ENCODE measurements around the gene YBEY. TPM values are rescaled to one million over a fixed set of nuclear protein-coding genes. Genes with fewer than 3 reads are reported as not detected.

YBEY gene
- total RNA-seq, 2 experiments from 2014 or later: 13.4 to 15.2 TPM

GRCh38 chr21:46248827-46249226 lies 37.3 kb upstream of the YBEY start:
- no peak for ATAC-seq
- no peaks in the 10 kb centered on the region for H3K27me3 Mint-ChIP-seq (ENCODE audit: low read depth)
- H3K27ac Mint-ChIP-seq: no peak overlapping the region
- no peak for DNase-seq
- H3K4me3 Mint-ChIP-seq: no peak overlapping the region
- peaks cover 30% of the 10 kb centered on the region for H3K4me1 Mint-ChIP-seq (ENCODE audit: low read depth)
- ChIA-PET POLR2A (no interaction called here), CTCF (interaction anchor here (1.5 kb wide), 1 partner anchor 18 kb away, joined by 3 read pairs; no protein-coding TSS in a partner anchor)
- peaks cover 78% of the 10 kb centered on the region for H3K36me3 Mint-ChIP-seq (ENCODE audit: low read depth)
- no peaks in the 10 kb centered on the region for H3K9me3 Mint-ChIP-seq (ENCODE audit: insufficient read depth)

- CTCF ChIA-PET: interaction anchor here (0.6 to 2.1 kb wide), 4 partner anchors 13 to 699 kb away, joined by 3 to 9 read pairs (median 5); no protein-coding TSS in a partner anchor
- POLR2A ChIA-PET: interaction anchor here (0.9 to 1.0 kb wide), 3 partner anchors 10 to 75 kb away, joined by 3 to 4 read pairs (median 3); no protein-coding TSS in a partner anchor
- ATAC-seq (no peak), DNase-seq (no peak)
- Mint-ChIP-seq H3K4me1 (ENCODE audit: low read depth) (peaks cover 42% of the 10 kb centered on the region), H3K4me3 (no peak overlapping the region), H3K27me3 (ENCODE audit: low read depth) (no peaks in the 10 kb centered on the region), H3K9me3 (ENCODE audit: insufficient read depth) (no peaks in the 10 kb centered on the region), H3K36me3 (ENCODE audit: low read depth) (peaks cover 83% of the 10 kb centered on the region), H3K27ac (peak overlapping the region; percentile 84)
Observed at GRCh38 chr21:46250146-46250725, 35.9 kb upstream of the YBEY start.

GRCh38 chr21:46252840-46253239 lies 33.3 kb upstream of the YBEY start:
- no peaks in the 10 kb centered on the region for H3K27me3 Mint-ChIP-seq (ENCODE audit: low read depth)
- ATAC-seq (no peak), DNase-seq (no peak)
- H3K4me3 Mint-ChIP-seq: no peak overlapping the region
- peaks cover 86% of the 10 kb centered on the region for H3K36me3 Mint-ChIP-seq (ENCODE audit: low read depth)
- peaks cover 42% of the 10 kb centered on the region for H3K4me1 Mint-ChIP-seq (ENCODE audit: low read depth)
- H3K9me3 Mint-ChIP-seq (ENCODE audit: insufficient read depth): no peaks in the 10 kb centered on the region
- peak overlapping the region; percentile 49 for H3K27ac Mint-ChIP-seq
- ChIA-PET CTCF (interaction anchor here (1.1 to 2.4 kb wide), 2 partner anchors 23 to 279 kb away, joined by 4 to 10 read pairs; no protein-coding TSS in a partner anchor), POLR2A (interaction anchor here (1.5 to 1.7 kb wide), 3 partner anchors 32 to 205 kb away, joined by 3 to 4 read pairs (median 3); no protein-coding TSS in a partner anchor)

GRCh38 chr21:46253610-46254124 lies 32.5 kb upstream of the YBEY start:
- H3K36me3 Mint-ChIP-seq (ENCODE audit: low read depth): peaks cover 87% of the 10 kb centered on the region
- H3K27ac Mint-ChIP-seq: peak overlapping the region; percentile 94
- H3K9me3 Mint-ChIP-seq (ENCODE audit: insufficient read depth): no peaks in the 10 kb centered on the region
- POLR2A ChIA-PET: interaction anchor here (1.2 to 1.7 kb wide), 4 partner anchors 10 to 204 kb away, joined by 3 to 5 read pairs (median 3); partner anchors contain the start of genes MCM3AP and YBEY
- peak overlapping the region; percentile 56 for H3K4me3 Mint-ChIP-seq
- DNase-seq: peak; percentile 80
- no peaks in the 10 kb centered on the region for H3K27me3 Mint-ChIP-seq (ENCODE audit: low read depth)
- H3K4me1 Mint-ChIP-seq (ENCODE audit: low read depth): peaks cover 42% of the 10 kb centered on the region
- CTCF ChIA-PET: interaction anchor here (0.9 to 2.4 kb wide), 4 partner anchors 23 to 282 kb away, joined by 3 to 10 read pairs (median 4); no protein-coding TSS in a partner anchor
- peak; percentile 89 for ATAC-seq

GRCh38 chr21:46254208-46254975 lies 31.8 kb upstream of the YBEY start:
- ATAC-seq (no peak), DNase-seq (no peak)
- Mint-ChIP-seq H3K4me1 (ENCODE audit: low read depth) (peaks cover 42% of the 10 kb centered on the region), H3K9me3 (ENCODE audit: insufficient read depth) (no peaks in the 10 kb centered on the region), H3K27ac (peak overlapping the region; percentile 94), H3K4me3 (peak overlapping the region; percentile 56), H3K27me3 (ENCODE audit: low read depth) (no peaks in the 10 kb centered on the region), H3K36me3 (ENCODE audit: low read depth) (peaks cover 84% of the 10 kb centered on the region)
- ChIA-PET POLR2A (interaction anchor here (1.2 to 1.6 kb wide), 3 partner anchors 11 to 203 kb away, joined by 3 to 5 read pairs (median 3); partner anchors contain the start of genes MCM3AP and YBEY), CTCF (interaction anchor here (0.6 to 2.4 kb wide), 5 partner anchors 24 to 283 kb away, joined by 3 to 10 read pairs (median 4); no protein-coding TSS in a partner anchor)

GRCh38 chr21:46255166-46255565 lies 31.0 kb upstream of the YBEY start:
- ATAC-seq: no peak
- DNase-seq: no peak
- Mint-ChIP-seq H3K27me3 (ENCODE audit: low read depth) (no peaks in the 10 kb centered on the region), H3K9me3 (ENCODE audit: insufficient read depth) (no peaks in the 10 kb centered on the region), H3K4me1 (ENCODE audit: low read depth) (peaks cover 37% of the 10 kb centered on the region), H3K27ac (peak overlapping the region; percentile 94), H3K36me3 (ENCODE audit: low read depth) (peaks cover 77% of the 10 kb centered on the region), H3K4me3 (no peak overlapping the region)
- CTCF ChIA-PET: interaction anchor here (0.6 kb wide), 1 partner anchor 70 kb away, joined by 3 read pairs; no protein-coding TSS in a partner anchor
- POLR2A ChIA-PET: interaction anchor here (0.6 kb wide), 1 partner anchor 51 kb away, joined by 3 read pairs; no protein-coding TSS in a partner anchor

- ATAC-seq: no peak
- ChIA-PET CTCF (no interaction called here), POLR2A (interaction anchor here (0.6 kb wide), 1 partner anchor 50 kb away, joined by 3 read pairs; no protein-coding TSS in a partner anchor)
- no peak for DNase-seq
- no peaks in the 10 kb centered on the region for H3K27me3 Mint-ChIP-seq (ENCODE audit: low read depth)
- no peak overlapping the region for H3K4me3 Mint-ChIP-seq
- peaks cover 74% of the 10 kb centered on the region for H3K36me3 Mint-ChIP-seq (ENCODE audit: low read depth)
- H3K27ac Mint-ChIP-seq: no peak overlapping the region
- no peaks in the 10 kb centered on the region for H3K9me3 Mint-ChIP-seq (ENCODE audit: insufficient read depth)
- peaks cover 31% of the 10 kb centered on the region for H3K4me1 Mint-ChIP-seq (ENCODE audit: low read depth)
Observed at GRCh38 chr21:46255758-46256337, 30.3 kb upstream of the YBEY start.

GRCh38 chr21:46256501-46256994 lies 29.6 kb upstream of the YBEY start:
- CTCF ChIA-PET: no interaction called here
- peaks cover 71% of the 10 kb centered on the region for H3K36me3 Mint-ChIP-seq (ENCODE audit: low read depth)
- H3K4me1 Mint-ChIP-seq (ENCODE audit: low read depth): peaks cover 24% of the 10 kb centered on the region
- H3K4me3 Mint-ChIP-seq: no peak overlapping the region
- POLR2A ChIA-PET: no interaction called here
- DNase-seq (no peak), ATAC-seq (no peak)
- H3K27me3 Mint-ChIP-seq (ENCODE audit: low read depth): no peaks in the 10 kb centered on the region
- H3K9me3 Mint-ChIP-seq (ENCODE audit: insufficient read depth): no peaks in the 10 kb centered on the region
- no peak overlapping the region for H3K27ac Mint-ChIP-seq

- Mint-ChIP-seq H3K4me1 (ENCODE audit: low read depth) (no peaks in the 10 kb centered on the region), H3K27ac (no peak overlapping the region), H3K27me3 (ENCODE audit: low read depth) (no peaks in the 10 kb centered on the region), H3K9me3 (ENCODE audit: insufficient read depth) (no peaks in the 10 kb centered on the region), H3K4me3 (no peak overlapping the region), H3K36me3 (ENCODE audit: low read depth) (peaks cover 43% of the 10 kb centered on the region)
- no peak for DNase-seq
- ATAC-seq: no peak
- ChIA-PET CTCF (no interaction called here), POLR2A (no interaction called here)
Observed at GRCh38 chr21:46264046-46264689, 22.0 kb upstream of the YBEY start.

GRCh38 chr21:46264690-46265144 lies 21.4 kb upstream of the YBEY start:
- peaks cover 43% of the 10 kb centered on the region for H3K36me3 Mint-ChIP-seq (ENCODE audit: low read depth)
- ATAC-seq (peak; percentile 23), DNase-seq (no peak)
- H3K27ac Mint-ChIP-seq: no peak overlapping the region
- no peaks in the 10 kb centered on the region for H3K4me1 Mint-ChIP-seq (ENCODE audit: low read depth)
- POLR2A ChIA-PET: no interaction called here
- no peak overlapping the region for H3K4me3 Mint-ChIP-seq
- no peaks in the 10 kb centered on the region for H3K9me3 Mint-ChIP-seq (ENCODE audit: insufficient read depth)
- no peaks in the 10 kb centered on the region for H3K27me3 Mint-ChIP-seq (ENCODE audit: low read depth)
- CTCF ChIA-PET: no interaction called here

Data from activated CD8-positive, alpha-beta T cell treated with anti-CD3 and anti-CD28 coated beads, Interleukin-2, amount 10 ng/mL, durations not matched to agents 7 days and 5 days (primary cell).